Esophagus muscularis mucosa (tissue), 4 donors: ENCODE results near the gene SRSF4.
"Not testable (repeated sequence)": the region's sequence is repeated elsewhere in the genome, so short reads cannot be mapped to it uniquely, and the experiment has no call there.

ENCODE experiments used
- EP300 ChIP-seq: sonication (generic); formaldehyde crosslinking; IDR thresholded peaks from one replicate; pipeline ENCODE4 v1.6.1; 2017; ENCODE audit warnings: antibody characterized with exemption
- POLR2A ChIP-seq: fragments of 450-650 bp; IDR thresholded peaks from one replicate; pipeline ENCODE4 v1.6.1; 2017; ENCODE audit warnings: antibody characterized with exemption, moderate library complexity, mild to moderate bottlenecking, low read depth
- TF ChIP-seq, protein P1 (sequence below), 3 experiments: fragments of 200-600 bp in 2 of 3; fragments of 450-650 bp in 1 of 3; sonication (generic) in 2 of 3; IDR thresholded peaks; one replicate each; pipeline ENCODE4 v1.5.1; 2017 to 2019; ENCODE audit warnings: antibody characterized with exemption in 3 of 3, mild to moderate bottlenecking in 2 of 3, moderate library complexity in 1 of 3

DNA sequence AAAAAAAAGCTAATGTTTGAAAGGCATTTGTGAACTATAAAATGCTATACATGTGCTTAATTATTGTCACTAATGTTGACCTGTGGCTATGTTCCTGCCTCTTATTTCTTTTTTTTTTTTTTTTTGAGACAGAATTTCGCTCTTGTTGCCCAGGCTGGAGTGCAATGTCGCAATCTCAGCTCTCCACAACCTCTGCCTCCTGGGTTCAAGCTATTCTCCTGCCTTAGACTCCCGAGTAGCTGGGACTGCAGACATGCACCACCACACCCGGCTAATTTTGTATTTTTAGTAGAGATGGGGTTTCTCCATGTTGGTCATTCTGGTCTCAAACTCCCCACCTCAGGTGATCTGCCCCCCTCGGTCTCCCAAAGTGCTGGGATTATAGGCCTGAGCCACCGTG is 73.7 kb downstream of the SRSF4 start:
- TF ChIP-seq POLR2A, EP300: not testable (repeated sequence)
- TF ChIP-seq, protein P1, sequence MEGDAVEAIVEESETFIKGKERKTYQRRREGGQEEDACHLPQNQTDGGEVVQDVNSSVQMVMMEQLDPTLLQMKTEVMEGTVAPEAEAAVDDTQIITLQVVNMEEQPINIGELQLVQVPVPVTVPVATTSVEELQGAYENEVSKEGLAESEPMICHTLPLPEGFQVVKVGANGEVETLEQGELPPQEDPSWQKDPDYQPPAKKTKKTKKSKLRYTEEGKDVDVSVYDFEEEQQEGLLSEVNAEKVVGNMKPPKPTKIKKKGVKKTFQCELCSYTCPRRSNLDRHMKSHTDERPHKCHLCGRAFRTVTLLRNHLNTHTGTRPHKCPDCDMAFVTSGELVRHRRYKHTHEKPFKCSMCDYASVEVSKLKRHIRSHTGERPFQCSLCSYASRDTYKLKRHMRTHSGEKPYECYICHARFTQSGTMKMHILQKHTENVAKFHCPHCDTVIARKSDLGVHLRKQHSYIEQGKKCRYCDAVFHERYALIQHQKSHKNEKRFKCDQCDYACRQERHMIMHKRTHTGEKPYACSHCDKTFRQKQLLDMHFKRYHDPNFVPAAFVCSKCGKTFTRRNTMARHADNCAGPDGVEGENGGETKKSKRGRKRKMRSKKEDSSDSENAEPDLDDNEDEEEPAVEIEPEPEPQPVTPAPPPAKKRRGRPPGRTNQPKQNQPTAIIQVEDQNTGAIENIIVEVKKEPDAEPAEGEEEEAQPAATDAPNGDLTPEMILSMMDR (IDR thresholded peaks at IDR 0.05), result not testable (repeated sequence)
